HEK293 (cell line): Measurements from ENCODE around the gene USF1.

ENCODE experiments used
- CTCF ChIA-PET: fragments of 350-600 bp; formaldehyde crosslinking; extraction: SDS; loops from one replicate; lab custom pipeline; 2021; ENCODE audit warnings: antibody characterized with exemption; lab: Yijun Ruan, JAX
- POLR2A ChIA-PET: fragments of 300-600 bp; formaldehyde crosslinking; extraction: SDS; loops from one replicate; lab custom pipeline; 2020; ENCODE audit warnings: antibody characterized with exemption, inconsistent platforms; lab: Yijun Ruan, JAX
- H3K27ac ChIP-seq: fragments of 200-500 bp; sonication (Bioruptor generic); 2 replicates; pipeline ENCODE4 v1.5.1; 2014; ENCODE audit warnings: low read depth, low read length, control low read depth, inconsistent platforms; ENCODE audit errors: extremely low read depth
- H3K36me3 ChIP-seq, 2 experiments: fragments of 200-500 bp in 1 of 2; sonication (Bioruptor generic) in 1 of 2; 1 replicate in 1 of 2; 2 replicates in 1 of 2; pipeline ENCODE4 v1.5.1; 2014 to 2017; ENCODE audit warnings: inconsistent platforms in 2 of 2, low read length in 2 of 2; ENCODE audit not compliant: control insufficient read depth in 2 of 2, insufficient read depth in 1 of 2
- H3K4me1 ChIP-seq: fragments of 200-500 bp; sonication (Bioruptor generic); 2 replicates; pipeline ENCODE4 v1.5.1; 2014; ENCODE audit warnings: mild to moderate bottlenecking, low read length, inconsistent platforms; ENCODE audit not compliant: control insufficient read depth, insufficient read depth
- H3K4me3 ChIP-seq: 2 replicates; pipeline ENCODE4 v1.5.1; 2011; ENCODE audit warnings: low read depth, mild to moderate bottlenecking, control low read depth, low read length, moderate library complexity
- H3K9me3 ChIP-seq: fragments of 200-500 bp; sonication (Bioruptor generic); 2 replicates; pipeline ENCODE4 v1.5.1; 2014; ENCODE audit warnings: low read depth, low read length, inconsistent platforms; ENCODE audit not compliant: control insufficient read depth, insufficient read depth
- GLI2 ChIP-seq: fragments of 450-650 bp; formaldehyde crosslinking; IDR thresholded peaks from 2 replicates; pipeline ENCODE4; 2017; ENCODE audit warnings: missing biosample characterization, missing genetic modification characterization, low read depth, borderline replicate concordance
- HOXC10 ChIP-seq: sonication (generic); formaldehyde crosslinking; IDR thresholded peaks from 2 replicates; pipeline ENCODE4 v1.8.1; 2023; ENCODE audit warnings: mild to moderate bottlenecking, missing genetic modification reagents
- PRDM1 ChIP-seq: fragments of 450-650 bp; formaldehyde crosslinking; IDR thresholded peaks from 2 replicates; pipeline ENCODE4; 2016; ENCODE audit warnings: missing biosample characterization, missing genetic modification characterization
- PRDM2 ChIP-seq: fragments of 450-650 bp; formaldehyde crosslinking; IDR thresholded peaks from 2 replicates; pipeline ENCODE4 v1.5.1; 2016; ENCODE audit warnings: missing biosample characterization, missing genetic modification characterization, borderline replicate concordance
- SP2 ChIP-seq: fragments of 450-650 bp; formaldehyde crosslinking; IDR thresholded peaks from 2 replicates; pipeline ENCODE4 v1.5.1; 2016; ENCODE audit warnings: missing biosample characterization, missing genetic modification characterization
- ZBTB6 ChIP-seq: fragments of 450-650 bp; formaldehyde crosslinking; IDR thresholded peaks from 2 replicates; pipeline ENCODE4 v1.5.1; 2017; ENCODE audit warnings: missing biosample characterization, missing genetic modification characterization
- ZNF121 ChIP-seq: fragments of 450-650 bp; formaldehyde crosslinking; IDR thresholded peaks from 2 replicates; pipeline ENCODE4 v1.5.1; 2016; ENCODE audit warnings: missing biosample characterization, missing genetic modification characterization
- ZNF2 ChIP-seq: fragments of 450-650 bp; formaldehyde crosslinking; IDR thresholded peaks from 2 replicates; pipeline ENCODE4 v1.5.1; 2016; ENCODE audit warnings: missing biosample characterization, missing genetic modification characterization
- ZNF223 ChIP-seq: fragments of 450-650 bp; formaldehyde crosslinking; IDR thresholded peaks from 2 replicates; pipeline ENCODE4 v1.5.1; 2016; ENCODE audit warnings: missing biosample characterization, missing genetic modification characterization
- ZNF341 ChIP-seq: fragments of 450-650 bp; formaldehyde crosslinking; IDR thresholded peaks from 2 replicates; pipeline ENCODE4; 2016; ENCODE audit warnings: low read depth, missing biosample characterization, missing genetic modification characterization
- ZNF426 ChIP-seq: fragments of 450-650 bp; formaldehyde crosslinking; IDR thresholded peaks from 2 replicates; pipeline ENCODE4 v1.5.1; 2017; ENCODE audit warnings: missing biosample characterization, missing genetic modification characterization, mild to moderate bottlenecking, inconsistent platforms, moderate library complexity
- ZNF501 ChIP-seq: fragments of 450-650 bp; formaldehyde crosslinking; IDR thresholded peaks from 2 replicates; pipeline ENCODE4 v1.5.1; 2016; ENCODE audit warnings: missing biosample characterization, missing genetic modification characterization
- ZNF561 ChIP-seq: fragments of 450-650 bp; IDR thresholded peaks from 2 replicates; pipeline ENCODE4 v1.5.1; 2018; ENCODE audit warnings: missing biosample characterization, missing genetic modification characterization, borderline replicate concordance
- ZNF585B ChIP-seq: fragments of 450-650 bp; formaldehyde crosslinking; IDR thresholded peaks from 2 replicates; pipeline ENCODE4 v1.5.1; 2016; ENCODE audit warnings: missing biosample characterization, missing genetic modification characterization
- ZNF610 ChIP-seq: fragments of 450-650 bp; formaldehyde crosslinking; IDR thresholded peaks from 2 replicates; pipeline ENCODE4 v1.5.1; 2016; ENCODE audit warnings: missing biosample characterization, missing genetic modification characterization, borderline replicate concordance
- ZNF629 ChIP-seq: fragments of 450-650 bp; formaldehyde crosslinking; IDR thresholded peaks from 2 replicates; pipeline ENCODE4 v1.5.1; 2017; ENCODE audit warnings: missing biosample characterization, missing genetic modification characterization
- ZNF792 ChIP-seq: fragments of 450-650 bp; formaldehyde crosslinking; IDR thresholded peaks from 2 replicates; pipeline ENCODE4 v1.5.1; 2016; ENCODE audit warnings: missing biosample characterization, missing genetic modification characterization
- ZNF837 ChIP-seq: fragments of 450-650 bp; formaldehyde crosslinking; IDR thresholded peaks from 2 replicates; pipeline ENCODE4 v1.5.1; 2016; ENCODE audit warnings: missing biosample characterization, missing genetic modification characterization
- ZSCAN4 ChIP-seq: fragments of 450-650 bp; formaldehyde crosslinking; IDR thresholded peaks from 2 replicates; pipeline ENCODE4 v1.5.1; 2017; ENCODE audit warnings: missing biosample characterization, missing genetic modification characterization
- ZXDB ChIP-seq: fragments of 450-650 bp; formaldehyde crosslinking; IDR thresholded peaks from 2 replicates; pipeline ENCODE4 v1.5.1; 2016; ENCODE audit warnings: missing biosample characterization, missing genetic modification characterization

Gene USF1

GRCh38 chr1:161039546-161039945 is 6.2 kb downstream of the USF1 start:
- no peak for TF ChIP-seq ZNF629 (tag by site-specific recombination)
- no peak for TF ChIP-seq ZNF426
- TF ChIP-seq SP2 (tag by site-specific recombination), result no peak
- no peak for TF ChIP-seq HOXC10
- no peak for TF ChIP-seq ZNF610
- no peak for TF ChIP-seq ZXDB (tag by site-specific recombination)
- TF ChIP-seq ZNF837 (tag by site-specific recombination), result no peak
- TF ChIP-seq ZNF341, result no peak
- TF ChIP-seq ZNF561 (tag by site-specific recombination), result no peak
- no peak for TF ChIP-seq PRDM1
- TF ChIP-seq ZNF121 (tag by site-specific recombination), result no peak
- TF ChIP-seq ZBTB6 (tag by site-specific recombination), result no peak
- no peak for TF ChIP-seq ZNF792 (tag by site-specific recombination)
- TF ChIP-seq ZSCAN4 (tag by site-specific recombination), result no peak
- TF ChIP-seq ZNF2, result no peak
- no peak for TF ChIP-seq GLI2 (tag by site-specific recombination)
- no peak for TF ChIP-seq ZNF585B (tag by site-specific recombination)
- no peak for TF ChIP-seq ZNF501 (tag by site-specific recombination)
- no peak for TF ChIP-seq PRDM2 (tag by site-specific recombination)
- TF ChIP-seq ZNF223 (tag by site-specific recombination), result no peak
- Histone ChIP-seq H3K4me3 (no peak overlapping the region), H3K9me3 (no peaks in the 10 kb centered on the region), H3K4me1 (peaks cover 13% of the 10 kb centered on the region), H3K27ac (peak overlapping the region; percentile 46; the same call in 1 of the 2 replicates), H3K36me3 (peaks cover 10 to 52% of the 10 kb centered on the region in 2 experiments)
- ChIA-PET CTCF (interaction anchor here (0.6 to 3.6 kb wide), 8 partner anchors 10 to 79 kb away, joined by 3 to 20 read pairs (median 4); partner anchors contain the start of genes F11R, KLHDC9, NIT1 and PFDN2), POLR2A (interaction anchor here (0.7 to 3.4 kb wide), 2 partner anchors 18 to 21 kb away, joined by 3 to 26 read pairs; partner anchors contain the start of gene F11R)
